DOHH2 (cell line): ENCODE measurements around the gene BASP1.

Source experiments
- H3F3A ChIP-seq: fragments of 200-600 bp; sonication (generic), shearing (Covaris generic); 2 replicates; pipeline ENCODE4 v1.6.0; 2016; ENCODE audit warnings: antibody characterized with exemption, mild to moderate bottlenecking; ENCODE audit not compliant: control insufficient read depth, insufficient read depth
- H3K27ac ChIP-seq: fragments of 200-600 bp; sonication (generic); 2 replicates; pipeline ENCODE4 v1.5.1; 2014; ENCODE audit warnings: low read depth, mild to moderate bottlenecking, low read length, moderate library complexity
- H3K27me3 ChIP-seq: fragments of 200-600 bp; sonication (generic); 2 replicates; pipeline ENCODE4 v1.6.1; 2014; ENCODE audit warnings: mild to moderate bottlenecking, low read length, mixed read lengths; ENCODE audit not compliant: control insufficient read depth
- H3K36me3 ChIP-seq: fragments of 200-600 bp; sonication (generic); 2 replicates; pipeline ENCODE4 v1.6.1; 2014; ENCODE audit warnings: mild to moderate bottlenecking, low read length, moderate library complexity, mixed read lengths; ENCODE audit not compliant: control insufficient read depth
- H3K4me1 ChIP-seq: fragments of 200-600 bp; sonication (generic); 2 replicates; pipeline ENCODE4 v1.6.1; 2014; ENCODE audit warnings: mild to moderate bottlenecking, low read length, mixed read lengths; ENCODE audit not compliant: control insufficient read depth
- H3K4me2 ChIP-seq: fragments of 200-600 bp; sonication (generic); 2 replicates; pipeline ENCODE4 v1.6.0; 2014; ENCODE audit warnings: mild to moderate bottlenecking, low read length, moderate library complexity
- H3K4me3 ChIP-seq: fragments of 200-600 bp; sonication (generic); 2 replicates; pipeline ENCODE4 v1.5.1; 2014; ENCODE audit warnings: mild to moderate bottlenecking, low read length, mixed read lengths
- H3K79me2 ChIP-seq: fragments of 200-600 bp; sonication (generic); 2 replicates; pipeline ENCODE4 v1.6.1; 2014; ENCODE audit warnings: mild to moderate bottlenecking, low read length, mixed read lengths; ENCODE audit not compliant: control insufficient read depth
- H3K9me2 ChIP-seq: fragments of 200-600 bp; sonication (generic); replicated peaks from 2 replicates; pipeline ENCODE4 v1.6.1; 2014; ENCODE audit warnings: mild to moderate bottlenecking, low read length, mixed read lengths; ENCODE audit not compliant: control insufficient read depth
- H3K9me3 ChIP-seq: fragments of 200-600 bp; sonication (generic); 2 replicates; pipeline ENCODE4 v1.6.1; 2014; ENCODE audit warnings: antibody characterized with exemption, low read length, mixed read lengths; ENCODE audit not compliant: control insufficient read depth, insufficient read depth
- H4K20me1 ChIP-seq: fragments of 200-600 bp; sonication (generic); 2 replicates; pipeline ENCODE4 v1.6.0; 2014; ENCODE audit warnings: low read depth, mild to moderate bottlenecking, antibody characterized with exemption, low read length, moderate library complexity; ENCODE audit not compliant: control insufficient read depth, insufficient read depth
- EZH2phosphoT487 ChIP-seq: fragments of 200-600 bp; sonication (generic); IDR thresholded peaks from 2 replicates; pipeline ENCODE4 v1.6.1; 2017; ENCODE audit warnings: borderline replicate concordance, mild to moderate bottlenecking, antibody characterized with exemption, low read length, moderate library complexity, mixed read lengths
- TF ChIP-seq, protein P1 (sequence below): fragments of 200-600 bp; sonication (generic); IDR thresholded peaks from one replicate; pipeline ENCODE4 v1.5.1; 2014; ENCODE audit warnings: antibody characterized with exemption, mild to moderate bottlenecking, low read depth, low read length; ENCODE audit not compliant: poor library complexity, severe bottlenecking

The BASP1 gene

DNA sequence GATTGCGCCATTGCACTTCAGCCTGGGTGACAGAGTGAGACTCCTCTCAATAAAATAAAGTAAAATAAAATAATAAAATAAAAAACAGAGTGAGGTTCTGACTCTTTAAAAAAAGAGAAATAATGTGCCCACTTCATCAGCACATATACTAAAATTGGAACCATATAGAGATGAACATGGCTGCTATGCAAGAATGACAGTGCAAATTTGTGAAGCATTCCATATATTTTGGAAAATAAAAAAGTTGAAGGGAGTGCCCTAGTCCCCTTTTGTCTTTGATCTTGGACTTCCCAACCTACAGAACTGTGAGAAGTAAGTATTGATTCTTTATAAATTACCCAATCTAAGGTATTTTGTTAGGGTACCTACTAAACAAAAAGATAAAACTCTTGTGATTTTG lies 23.1 kb downstream of the BASP1 start:
- TF ChIP-seq EZH2phosphoT487 = no peak
- TF ChIP-seq, protein P1, sequence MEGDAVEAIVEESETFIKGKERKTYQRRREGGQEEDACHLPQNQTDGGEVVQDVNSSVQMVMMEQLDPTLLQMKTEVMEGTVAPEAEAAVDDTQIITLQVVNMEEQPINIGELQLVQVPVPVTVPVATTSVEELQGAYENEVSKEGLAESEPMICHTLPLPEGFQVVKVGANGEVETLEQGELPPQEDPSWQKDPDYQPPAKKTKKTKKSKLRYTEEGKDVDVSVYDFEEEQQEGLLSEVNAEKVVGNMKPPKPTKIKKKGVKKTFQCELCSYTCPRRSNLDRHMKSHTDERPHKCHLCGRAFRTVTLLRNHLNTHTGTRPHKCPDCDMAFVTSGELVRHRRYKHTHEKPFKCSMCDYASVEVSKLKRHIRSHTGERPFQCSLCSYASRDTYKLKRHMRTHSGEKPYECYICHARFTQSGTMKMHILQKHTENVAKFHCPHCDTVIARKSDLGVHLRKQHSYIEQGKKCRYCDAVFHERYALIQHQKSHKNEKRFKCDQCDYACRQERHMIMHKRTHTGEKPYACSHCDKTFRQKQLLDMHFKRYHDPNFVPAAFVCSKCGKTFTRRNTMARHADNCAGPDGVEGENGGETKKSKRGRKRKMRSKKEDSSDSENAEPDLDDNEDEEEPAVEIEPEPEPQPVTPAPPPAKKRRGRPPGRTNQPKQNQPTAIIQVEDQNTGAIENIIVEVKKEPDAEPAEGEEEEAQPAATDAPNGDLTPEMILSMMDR = no peak
- Histone ChIP-seq H3K4me3 (no peak overlapping the region), H3K9me2 (no peaks in the 10 kb centered on the region), H3K36me3 (no peaks in the 10 kb centered on the region), H3K27ac (no peak overlapping the region), H3K27me3 (no peaks in the 10 kb centered on the region), H3K4me2 (no peak overlapping the region), H3K9me3 (no peaks in the 10 kb centered on the region), H3F3A (no peaks in the 10 kb centered on the region), H4K20me1 (no peaks in the 10 kb centered on the region), H3K4me1 (peaks cover 15% of the 10 kb centered on the region), H3K79me2 (peaks cover 69% of the 10 kb centered on the region)

DNA sequence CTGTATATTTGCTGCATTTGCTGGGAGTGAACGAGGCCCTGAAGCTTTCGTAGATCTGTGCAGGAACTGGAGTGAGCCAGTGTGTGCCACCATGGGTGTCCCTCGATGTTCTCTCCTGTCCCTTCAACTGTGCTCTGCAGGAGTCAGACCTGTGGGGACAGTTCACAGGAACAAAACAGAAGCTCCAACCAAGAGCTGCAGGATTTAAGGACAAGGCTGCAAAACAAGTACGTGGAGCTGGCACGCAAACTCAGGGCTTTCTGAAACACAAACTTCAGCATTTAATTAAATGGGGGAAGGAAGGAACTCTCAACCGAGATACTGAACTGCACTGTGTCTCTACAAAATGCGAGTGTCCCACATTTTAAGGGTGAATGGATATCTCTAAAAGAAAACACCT lies 24.2 kb downstream of the BASP1 start:
- no peaks in the 10 kb centered on the region for H3F3A ChIP-seq
- peaks cover 15% of the 10 kb centered on the region for H3K4me1 ChIP-seq
- H3K9me2 ChIP-seq = no peaks in the 10 kb centered on the region
- H3K79me2 ChIP-seq = peaks cover 70% of the 10 kb centered on the region
- H3K9me3 ChIP-seq = no peaks in the 10 kb centered on the region
- H3K4me3 ChIP-seq = no peak overlapping the region
- H3K27ac ChIP-seq = no peak overlapping the region
- no peaks in the 10 kb centered on the region for H4K20me1 ChIP-seq
- no peaks in the 10 kb centered on the region for H3K36me3 ChIP-seq
- no peak for TF ChIP-seq EZH2phosphoT487
- TF ChIP-seq, protein P1 = no peak
- H3K27me3 ChIP-seq = no peaks in the 10 kb centered on the region
- H3K4me2 ChIP-seq = no peak overlapping the region

DNA sequence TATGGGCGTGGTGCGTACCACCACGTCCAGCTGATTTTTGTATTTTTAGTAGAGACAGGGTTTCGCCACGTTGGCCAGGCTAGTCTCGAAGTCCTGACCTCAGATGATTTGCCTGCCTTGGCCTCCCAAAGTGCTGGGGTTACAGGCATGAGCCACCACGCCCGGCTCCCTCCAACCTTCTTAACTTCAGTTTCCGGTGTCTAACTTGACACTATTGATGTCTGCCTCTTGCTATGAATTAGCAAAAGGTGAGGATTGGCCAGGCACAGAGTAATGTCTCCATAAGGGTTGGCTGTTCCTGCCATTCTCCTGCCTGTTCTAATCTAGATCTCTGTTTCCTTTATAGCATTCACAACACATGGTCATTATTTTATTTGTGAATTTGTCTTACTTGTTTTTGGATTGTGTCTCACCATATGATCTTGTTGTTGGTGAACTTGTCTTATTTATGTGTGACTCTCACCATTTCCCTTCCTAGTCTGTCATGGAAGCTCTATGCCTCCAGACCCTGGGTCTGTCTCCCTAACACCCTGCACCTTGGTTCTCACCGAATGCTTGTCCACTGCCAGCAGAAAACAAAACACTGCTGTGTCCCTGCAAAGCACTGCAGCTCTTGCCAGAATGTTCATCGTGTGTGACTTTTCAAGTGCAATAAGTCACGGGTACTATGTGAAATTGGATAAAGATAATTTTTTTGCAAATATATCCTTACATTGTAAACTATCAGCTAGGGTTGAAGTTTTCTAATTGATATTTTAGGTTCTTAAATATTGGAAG lies 26.0 kb downstream of the BASP1 start:
- Histone ChIP-seq H4K20me1 (no peaks in the 10 kb centered on the region), H3K9me3 (no peaks in the 10 kb centered on the region), H3K4me1 (peaks cover 13% of the 10 kb centered on the region), H3K27me3 (no peaks in the 10 kb centered on the region), H3K4me2 (no peak overlapping the region), H3K36me3 (no peaks in the 10 kb centered on the region), H3K79me2 (peaks cover 75% of the 10 kb centered on the region), H3K9me2 (no peaks in the 10 kb centered on the region), H3K27ac (no peak overlapping the region), H3F3A (no peaks in the 10 kb centered on the region), H3K4me3 (no peak overlapping the region)
- TF ChIP-seq, protein P1 = no peak
- no peak for TF ChIP-seq EZH2phosphoT487
